Loucy (cell line): ENCODE data around the gene ARMC10.
"Not testable (repeated sequence)": the region's sequence is repeated elsewhere in the genome, so short reads cannot be mapped to it uniquely, and the experiment has no call there.

Source experiments
- CTCF ChIP-seq: fragments of 200-600 bp; sonication (generic); conservative IDR thresholded peaks from 2 replicates; pipeline ENCODE4 v1.5.1; 2014; ENCODE audit warnings: mild to moderate bottlenecking, antibody characterized with exemption, low read length
- EZH2phosphoT487 ChIP-seq: fragments of 200-600 bp; IDR thresholded peaks from 2 replicates; pipeline ENCODE4 v1.6.1; 2018; ENCODE audit warnings: antibody characterized with exemption, mild to moderate bottlenecking, moderate library complexity, borderline replicate concordance

- not testable (repeated sequence) for TF ChIP-seq CTCF, EZH2phosphoT487
Observed at GRCh38 chr7:103034318-103034717, 40.6 kb upstream of the ARMC10 start.
